ENCODE data around the gene ZNF263. TPM values are rescaled to one million over a fixed set of nuclear protein-coding genes. Genes with fewer than 3 reads are reported as not detected.

The ZNF263 gene
- total RNA-seq, 1 donor = 65.1 TPM

GRCh38 chr16:3292604-3293003, 9.3 kb downstream of the ZNF263 start:
- Histone ChIP-seq H3K27ac (ENCODE audit: low read depth, low read length) (peak overlapping the region; percentile 39), H3K4me3 (ENCODE audit: insufficient read depth, low read length) (no peak overlapping the region), H3K27me3 (ENCODE audit: insufficient read depth, low read length) (no peaks in the 10 kb centered on the region), H4K20me1 (ENCODE audit: insufficient read depth, low read length) (peaks cover 7% of the 10 kb centered on the region), H3K79me2 (ENCODE audit: insufficient read depth, low read length) (peaks cover 62% of the 10 kb centered on the region), H3K36me3 (ENCODE audit: insufficient read depth, low read length) (peaks cover 43% of the 10 kb centered on the region), H3K9me3 (ENCODE audit: low read depth, low read length) (peaks cover 40% of the 10 kb centered on the region), H3K4me2 (ENCODE audit: insufficient read depth, low read length) (no peak overlapping the region), H2AFZ (ENCODE audit: low read length) (no peak overlapping the region), H3K4me1 (ENCODE audit: insufficient read depth, low read length) (no peaks in the 10 kb centered on the region)
- DNase-seq (ENCODE audit: insufficient read length, low spot score, missing footprints) = no peak
- TF ChIP-seq, protein P1, sequence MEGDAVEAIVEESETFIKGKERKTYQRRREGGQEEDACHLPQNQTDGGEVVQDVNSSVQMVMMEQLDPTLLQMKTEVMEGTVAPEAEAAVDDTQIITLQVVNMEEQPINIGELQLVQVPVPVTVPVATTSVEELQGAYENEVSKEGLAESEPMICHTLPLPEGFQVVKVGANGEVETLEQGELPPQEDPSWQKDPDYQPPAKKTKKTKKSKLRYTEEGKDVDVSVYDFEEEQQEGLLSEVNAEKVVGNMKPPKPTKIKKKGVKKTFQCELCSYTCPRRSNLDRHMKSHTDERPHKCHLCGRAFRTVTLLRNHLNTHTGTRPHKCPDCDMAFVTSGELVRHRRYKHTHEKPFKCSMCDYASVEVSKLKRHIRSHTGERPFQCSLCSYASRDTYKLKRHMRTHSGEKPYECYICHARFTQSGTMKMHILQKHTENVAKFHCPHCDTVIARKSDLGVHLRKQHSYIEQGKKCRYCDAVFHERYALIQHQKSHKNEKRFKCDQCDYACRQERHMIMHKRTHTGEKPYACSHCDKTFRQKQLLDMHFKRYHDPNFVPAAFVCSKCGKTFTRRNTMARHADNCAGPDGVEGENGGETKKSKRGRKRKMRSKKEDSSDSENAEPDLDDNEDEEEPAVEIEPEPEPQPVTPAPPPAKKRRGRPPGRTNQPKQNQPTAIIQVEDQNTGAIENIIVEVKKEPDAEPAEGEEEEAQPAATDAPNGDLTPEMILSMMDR (IDR thresholded peaks at IDR 0.05; ENCODE audit: extremely low read depth, low read depth, low read length) = no peak

- H3K79me2 ChIP-seq (ENCODE audit: insufficient read depth, low read length) = peaks cover 43% of the 10 kb centered on the region
- H3K4me3 ChIP-seq (ENCODE audit: insufficient read depth, low read length) = no peak overlapping the region
- peaks cover 6% of the 10 kb centered on the region for H4K20me1 ChIP-seq (ENCODE audit: insufficient read depth, low read length)
- peaks cover 27% of the 10 kb centered on the region for H3K9me3 ChIP-seq (ENCODE audit: low read depth, low read length)
- no peak overlapping the region for H3K4me2 ChIP-seq (ENCODE audit: insufficient read depth, low read length)
- H3K36me3 ChIP-seq (ENCODE audit: insufficient read depth, low read length) = peaks cover 21% of the 10 kb centered on the region
- H3K27me3 ChIP-seq (ENCODE audit: insufficient read depth, low read length) = no peaks in the 10 kb centered on the region
- H3K27ac ChIP-seq (ENCODE audit: low read depth, low read length) = no peak overlapping the region
- TF ChIP-seq, protein P1 (IDR thresholded peaks at IDR 0.05; ENCODE audit: extremely low read depth, low read depth, low read length) = no peak
- H3K4me1 ChIP-seq (ENCODE audit: insufficient read depth, low read length) = no peaks in the 10 kb centered on the region
- no peak for DNase-seq (ENCODE audit: insufficient read length, low spot score, missing footprints)
- H2AFZ ChIP-seq (ENCODE audit: low read length) = no peak overlapping the region
These were observed 11.9 kb downstream of the ZNF263 start for GRCh38 chr16:3295209-3295608.

DNA sequence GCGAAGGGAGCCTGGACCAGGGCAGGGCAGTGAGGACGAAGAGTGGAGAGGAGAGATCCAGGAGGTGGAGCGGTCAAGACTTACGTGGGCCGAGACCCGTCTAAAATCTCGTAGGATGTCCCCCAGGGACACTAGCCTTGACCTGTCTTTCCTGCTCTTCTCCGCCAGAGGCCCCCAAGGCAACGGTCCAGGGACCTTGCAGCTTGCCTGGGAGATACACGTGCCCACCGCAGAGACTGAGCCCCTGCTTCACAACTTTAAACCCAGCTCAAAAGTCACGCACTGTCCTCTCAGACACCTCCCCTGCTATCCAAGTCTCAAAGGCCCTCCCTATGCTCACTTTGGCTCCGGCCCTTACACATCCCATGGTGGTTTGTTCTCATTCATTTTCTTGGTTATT, 12.5 kb downstream of the ZNF263 start:
- peaks cover 38% of the 10 kb centered on the region for H3K79me2 ChIP-seq (ENCODE audit: insufficient read depth, low read length)
- peaks cover 21% of the 10 kb centered on the region for H3K9me3 ChIP-seq (ENCODE audit: low read depth, low read length)
- H4K20me1 ChIP-seq (ENCODE audit: insufficient read depth, low read length) = peaks cover under 1% of the 10 kb centered on the region
- H3K36me3 ChIP-seq (ENCODE audit: insufficient read depth, low read length) = peaks cover 19% of the 10 kb centered on the region
- H3K4me3 ChIP-seq (ENCODE audit: insufficient read depth, low read length) = no peak overlapping the region
- TF ChIP-seq, protein P1 (IDR thresholded peaks at IDR 0.05; ENCODE audit: extremely low read depth, low read depth, low read length) = no peak
- H3K27ac ChIP-seq (ENCODE audit: low read depth, low read length) = no peak overlapping the region
- no peak for DNase-seq (ENCODE audit: insufficient read length, low spot score, missing footprints)
- H2AFZ ChIP-seq (ENCODE audit: low read length) = no peak overlapping the region
- no peaks in the 10 kb centered on the region for H3K27me3 ChIP-seq (ENCODE audit: insufficient read depth, low read length)
- no peaks in the 10 kb centered on the region for H3K4me1 ChIP-seq (ENCODE audit: insufficient read depth, low read length)
- H3K4me2 ChIP-seq (ENCODE audit: insufficient read depth, low read length) = no peak overlapping the region

- Histone ChIP-seq H3K27me3 (ENCODE audit: insufficient read depth, low read length) (no peaks in the 10 kb centered on the region), H2AFZ (ENCODE audit: low read length) (peak overlapping the region; percentile 97), H3K4me2 (ENCODE audit: insufficient read depth, low read length) (peak overlapping the region; percentile 82), H3K36me3 (ENCODE audit: insufficient read depth, low read length) (peaks cover 31% of the 10 kb centered on the region), H4K20me1 (ENCODE audit: insufficient read depth, low read length) (no peaks in the 10 kb centered on the region), H3K27ac (ENCODE audit: low read depth, low read length) (no peak overlapping the region), H3K4me3 (ENCODE audit: insufficient read depth, low read length) (peak overlapping the region; percentile 91), H3K4me1 (ENCODE audit: insufficient read depth, low read length) (peaks cover 7% of the 10 kb centered on the region), H3K9me3 (ENCODE audit: low read depth, low read length) (peaks cover 4% of the 10 kb centered on the region), H3K79me2 (ENCODE audit: insufficient read depth, low read length) (peaks cover 45% of the 10 kb centered on the region)
- DNase-seq (ENCODE audit: insufficient read length, low spot score, missing footprints) = no peak
- TF ChIP-seq, protein P1 (IDR thresholded peaks at IDR 0.05; ENCODE audit: extremely low read depth, low read depth, low read length) = no peak
These were observed 21.1 kb downstream of the ZNF263 start for GRCh38 chr16:3304370-3304769.
